ENCODE results near the gene ADARB2.

Gene ADARB2

DNA sequence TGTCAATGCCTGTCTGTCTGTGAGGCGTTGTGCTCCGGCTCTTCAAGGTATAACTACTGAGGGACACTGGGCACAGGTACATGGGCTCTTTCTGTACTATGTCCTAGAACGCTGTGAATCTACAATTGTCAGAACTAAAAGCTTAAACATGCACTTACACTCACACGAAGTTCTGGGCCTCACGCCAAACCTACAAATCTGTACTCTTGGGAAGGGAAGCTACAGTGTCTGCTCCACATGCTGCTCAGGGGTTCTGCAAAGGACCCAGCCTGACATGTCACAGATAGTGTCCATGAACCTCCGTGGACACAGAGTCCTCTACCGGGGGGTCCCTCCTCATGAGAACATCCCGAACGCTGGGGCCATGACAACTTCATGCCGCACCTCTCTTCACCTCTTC lies 412.4 kb downstream of the ADARB2 start:
- Mint-ChIP-seq H3K4me1 (ENCODE audit: low read depth) (no peaks in the 10 kb centered on the region), H3K4me3 (no peak overlapping the region), H3K9me3 (peaks cover 5% of the 10 kb centered on the region), H3K27me3 (peaks cover 26% of the 10 kb centered on the region), H3K27ac (no peak overlapping the region), H3K36me3 (ENCODE audit: low read depth) (no peaks in the 10 kb centered on the region)

DNA sequence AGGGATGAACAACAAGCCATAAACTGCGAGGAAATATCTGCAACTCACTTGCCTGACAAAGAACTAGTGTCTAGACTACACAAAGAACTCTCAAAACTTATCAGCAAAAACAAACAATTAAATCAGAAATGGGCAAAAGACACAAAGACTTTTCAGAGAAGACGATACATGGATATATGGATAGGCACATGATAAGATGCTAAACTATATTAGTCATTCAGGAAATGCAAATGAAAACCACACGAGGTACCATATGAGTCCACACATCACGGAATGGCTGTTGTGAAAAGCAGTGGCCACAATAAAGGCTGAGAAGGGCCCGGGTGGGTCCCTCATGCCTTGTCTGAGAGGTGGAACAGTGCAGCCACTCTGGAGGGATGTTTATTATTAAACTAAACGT lies 413.4 kb downstream of the ADARB2 start:
- H3K4me3 Mint-ChIP-seq, result no peak overlapping the region
- H3K36me3 Mint-ChIP-seq (ENCODE audit: low read depth), result no peaks in the 10 kb centered on the region
- H3K27me3 Mint-ChIP-seq, result peaks cover 28% of the 10 kb centered on the region
- no peak overlapping the region for H3K27ac Mint-ChIP-seq
- H3K9me3 Mint-ChIP-seq, result peaks cover 5% of the 10 kb centered on the region
- H3K4me1 Mint-ChIP-seq (ENCODE audit: low read depth), result no peaks in the 10 kb centered on the region

DNA sequence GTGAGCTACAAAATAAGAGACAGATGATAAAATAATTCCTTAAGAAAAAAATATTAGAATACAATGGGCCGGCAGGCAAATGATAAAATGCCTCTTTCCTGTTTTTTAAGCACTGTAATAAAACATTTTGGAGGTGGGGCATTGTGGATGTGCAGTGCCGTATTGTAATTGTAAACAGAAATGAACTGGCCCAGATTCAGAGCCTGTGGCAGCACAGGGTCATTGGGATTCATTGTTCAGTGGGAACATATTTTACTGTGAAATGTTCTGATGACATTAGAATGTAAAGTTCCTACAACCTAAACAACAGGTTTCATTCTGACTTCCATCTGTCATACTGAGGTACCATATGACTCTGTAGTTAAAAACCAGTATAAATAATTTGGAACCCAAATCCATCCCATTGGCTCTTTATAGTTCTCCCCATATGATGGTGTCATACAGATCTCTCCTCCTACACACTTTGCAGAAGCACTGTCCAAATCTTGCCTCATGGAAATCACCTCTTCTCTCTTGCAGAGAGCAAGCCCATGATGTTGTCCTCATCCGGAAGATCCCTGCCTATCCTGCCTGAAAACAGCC lies 416.5 kb downstream of the ADARB2 start:
- H3K27me3 Mint-ChIP-seq, result peaks cover 28% of the 10 kb centered on the region

DNA sequence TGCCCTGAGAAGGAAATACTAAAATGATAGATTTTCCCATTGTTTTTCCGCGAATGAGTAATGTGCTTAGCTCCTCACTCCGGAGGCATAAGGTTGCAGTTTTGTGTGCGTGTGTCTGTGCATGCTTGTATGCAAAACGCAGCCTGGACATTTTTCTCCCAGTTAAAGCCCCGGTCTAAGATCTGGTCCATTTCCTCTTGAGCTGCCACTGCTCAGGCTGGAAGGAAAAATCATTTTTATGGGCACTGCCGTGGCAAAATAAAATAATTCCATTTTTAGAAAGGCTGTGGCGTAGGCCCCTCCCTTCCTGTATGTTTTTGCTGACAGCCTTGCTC lies 420.5 kb downstream of the ADARB2 start:
- Mint-ChIP-seq H3K36me3 (ENCODE audit: low read depth) (no peaks in the 10 kb centered on the region), H3K4me1 (ENCODE audit: low read depth) (no peaks in the 10 kb centered on the region), H3K4me3 (no peak overlapping the region), H3K27me3 (peaks cover 8% of the 10 kb centered on the region), H3K27ac (no peak overlapping the region), H3K9me3 (no peaks in the 10 kb centered on the region)

More for the DNA sequence above, 416.5 kb downstream of the ADARB2 start:
- Mint-ChIP-seq H3K27ac (no peak overlapping the region), H3K9me3 (no peaks in the 10 kb centered on the region), H3K4me3 (no peak overlapping the region), H3K36me3 (ENCODE audit: low read depth) (no peaks in the 10 kb centered on the region), H3K4me1 (ENCODE audit: low read depth) (no peaks in the 10 kb centered on the region)

DNA sequence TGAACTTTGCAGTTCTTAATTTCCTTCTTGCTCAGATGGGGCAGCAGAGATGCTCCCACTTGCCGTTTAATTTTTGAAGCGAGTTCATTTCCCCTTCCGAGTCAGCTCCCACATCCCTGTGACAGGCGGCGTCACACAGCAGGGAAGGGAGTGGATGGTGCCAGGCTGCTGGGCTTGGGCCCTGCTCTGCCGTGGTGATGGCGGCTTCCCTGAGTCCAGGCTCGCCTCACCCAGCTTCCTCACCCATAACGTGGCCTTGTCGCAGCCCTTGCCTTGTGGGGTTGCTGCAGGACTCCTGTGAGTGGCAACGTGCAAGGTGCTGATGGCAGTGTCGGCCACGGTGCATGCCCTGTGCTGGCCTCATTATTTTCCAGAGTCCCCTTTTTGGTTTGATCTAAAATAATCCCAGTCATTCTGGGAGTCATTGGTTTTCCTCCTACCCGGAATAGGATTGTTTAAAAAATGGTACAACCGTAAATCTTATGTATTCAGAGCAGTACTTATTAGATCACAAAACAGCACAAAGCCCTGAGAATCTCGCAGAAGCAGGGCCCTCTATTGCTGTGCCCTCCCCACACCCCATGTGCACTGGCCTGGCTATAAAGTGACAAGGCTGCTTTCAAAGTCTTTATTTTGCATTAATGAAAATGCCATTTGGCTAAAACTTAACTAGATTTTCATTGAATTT lies 421.1 kb downstream of the ADARB2 start:
- Mint-ChIP-seq H3K4me1 (ENCODE audit: low read depth) (no peaks in the 10 kb centered on the region), H3K4me3 (no peak overlapping the region), H3K9me3 (no peaks in the 10 kb centered on the region), H3K27me3 (peaks cover 8% of the 10 kb centered on the region), H3K27ac (no peak overlapping the region), H3K36me3 (ENCODE audit: low read depth) (no peaks in the 10 kb centered on the region)

DNA sequence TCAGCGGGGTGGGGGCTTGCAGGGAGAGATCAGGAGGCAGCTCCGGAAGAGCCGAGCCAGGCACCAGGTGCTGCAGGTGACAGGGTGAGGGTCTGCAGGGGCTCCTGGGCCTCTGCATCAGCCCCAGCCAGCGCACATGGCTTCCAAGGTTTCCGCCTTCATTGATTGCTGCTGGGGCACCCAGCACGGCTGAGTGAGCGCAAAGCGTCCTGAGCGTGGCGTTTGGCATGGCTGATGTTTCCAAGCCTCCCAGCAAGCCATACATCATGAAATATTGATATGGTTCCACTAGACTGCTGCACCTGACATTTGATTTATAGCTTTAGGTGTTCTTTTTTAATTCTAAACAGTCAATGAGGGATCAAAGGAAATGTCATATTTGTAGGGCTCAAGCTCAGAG lies 422.1 kb downstream of the ADARB2 start:
- no peak overlapping the region for H3K27ac Mint-ChIP-seq
- no peaks in the 10 kb centered on the region for H3K4me1 Mint-ChIP-seq (ENCODE audit: low read depth)
- no peak overlapping the region for H3K4me3 Mint-ChIP-seq
- H3K36me3 Mint-ChIP-seq (ENCODE audit: low read depth), result no peaks in the 10 kb centered on the region
- no peaks in the 10 kb centered on the region for H3K9me3 Mint-ChIP-seq
- peaks cover 4% of the 10 kb centered on the region for H3K27me3 Mint-ChIP-seq

DNA sequence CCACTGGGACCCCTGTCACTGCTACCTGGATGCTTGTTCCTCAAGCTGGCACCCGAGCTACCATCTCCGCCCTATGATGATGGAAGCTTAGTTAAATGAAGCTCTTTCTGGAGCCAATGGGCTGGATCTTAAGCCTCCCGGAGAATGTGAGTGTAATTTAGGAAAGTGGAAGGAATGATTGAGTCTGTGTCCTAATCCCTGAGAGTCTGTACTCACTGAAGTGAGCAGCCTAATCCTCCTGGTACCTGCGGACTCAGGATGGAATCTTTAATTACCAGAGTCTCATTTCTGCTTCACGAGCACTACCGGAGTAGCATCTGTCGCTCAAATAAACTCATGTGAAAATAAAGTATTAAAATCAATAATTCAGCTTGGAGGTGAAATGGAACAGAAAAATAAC lies 425.6 kb downstream of the ADARB2 start:
- H3K9me3 Mint-ChIP-seq, result no peaks in the 10 kb centered on the region
- H3K27ac Mint-ChIP-seq, result no peak overlapping the region
- no peaks in the 10 kb centered on the region for H3K36me3 Mint-ChIP-seq (ENCODE audit: low read depth)
- H3K27me3 Mint-ChIP-seq, result peaks cover 4% of the 10 kb centered on the region
- no peak overlapping the region for H3K4me3 Mint-ChIP-seq
- no peaks in the 10 kb centered on the region for H3K4me1 Mint-ChIP-seq (ENCODE audit: low read depth)

DNA sequence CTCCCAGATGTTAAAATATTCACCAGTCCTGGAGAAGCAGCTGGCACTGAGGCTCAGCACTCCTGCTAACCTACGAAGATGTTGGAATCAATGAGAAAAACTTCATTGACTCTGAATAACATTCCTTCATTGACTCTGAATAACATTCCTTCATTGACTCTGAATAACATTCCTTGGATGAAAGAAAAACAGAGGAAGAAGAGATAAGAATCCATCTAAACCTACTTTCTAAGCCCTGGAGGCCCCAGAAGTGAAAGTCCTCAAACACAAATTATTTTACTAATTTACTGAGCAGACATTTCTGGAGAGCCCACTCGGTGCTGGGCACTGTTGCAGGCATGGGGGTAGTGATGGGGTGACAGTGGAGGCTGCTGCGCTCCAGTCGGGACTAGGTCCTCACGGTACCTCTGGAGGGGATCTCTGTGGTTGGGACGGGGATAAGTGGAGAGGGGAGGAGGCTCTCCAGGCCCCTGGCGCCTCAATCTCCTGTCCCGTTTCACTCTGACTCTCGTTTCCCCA lies 427.0 kb downstream of the ADARB2 start:
- Mint-ChIP-seq H3K27ac (no peak overlapping the region), H3K27me3 (peaks cover 4% of the 10 kb centered on the region), H3K4me3 (no peak overlapping the region), H3K9me3 (no peaks in the 10 kb centered on the region), H3K36me3 (ENCODE audit: low read depth) (no peaks in the 10 kb centered on the region), H3K4me1 (ENCODE audit: low read depth) (no peaks in the 10 kb centered on the region)

DNA sequence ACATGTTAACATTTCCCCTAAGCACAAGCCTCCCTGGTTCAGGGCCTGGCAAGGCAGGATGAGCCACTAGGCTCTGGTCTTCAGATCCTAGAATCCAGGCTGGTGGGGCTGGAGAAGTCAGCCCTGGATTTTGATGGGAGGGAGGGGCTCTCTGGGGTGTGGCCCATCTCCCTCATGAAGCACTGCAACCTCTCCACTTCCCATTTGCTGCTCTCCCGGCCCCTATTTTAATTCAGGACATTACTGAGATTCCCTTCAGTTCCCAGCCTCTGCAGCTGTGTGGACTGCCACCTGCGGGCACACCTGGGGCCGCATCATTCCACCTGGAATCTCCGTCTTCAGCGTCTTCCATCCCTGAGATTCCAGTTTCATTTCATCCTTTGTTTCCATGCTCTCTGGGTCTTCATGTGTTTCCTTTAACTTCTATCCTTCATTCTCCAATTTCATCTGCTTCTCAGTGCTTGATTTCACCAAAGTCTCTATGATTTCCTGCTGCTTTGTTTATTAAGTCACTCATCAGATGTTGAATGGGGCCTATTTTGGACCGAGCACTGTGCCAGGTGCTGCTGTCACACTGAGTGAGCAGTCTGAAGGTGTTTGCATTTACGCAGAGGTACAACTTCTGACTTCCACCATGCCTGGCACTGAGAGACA lies 427.6 kb downstream of the ADARB2 start:
- H3K27ac Mint-ChIP-seq, result no peak overlapping the region
- no peaks in the 10 kb centered on the region for H3K9me3 Mint-ChIP-seq
- no peaks in the 10 kb centered on the region for H3K4me1 Mint-ChIP-seq (ENCODE audit: low read depth)
- peaks cover 4% of the 10 kb centered on the region for H3K27me3 Mint-ChIP-seq
- no peak overlapping the region for H3K4me3 Mint-ChIP-seq
- H3K36me3 Mint-ChIP-seq (ENCODE audit: low read depth), result no peaks in the 10 kb centered on the region

DNA sequence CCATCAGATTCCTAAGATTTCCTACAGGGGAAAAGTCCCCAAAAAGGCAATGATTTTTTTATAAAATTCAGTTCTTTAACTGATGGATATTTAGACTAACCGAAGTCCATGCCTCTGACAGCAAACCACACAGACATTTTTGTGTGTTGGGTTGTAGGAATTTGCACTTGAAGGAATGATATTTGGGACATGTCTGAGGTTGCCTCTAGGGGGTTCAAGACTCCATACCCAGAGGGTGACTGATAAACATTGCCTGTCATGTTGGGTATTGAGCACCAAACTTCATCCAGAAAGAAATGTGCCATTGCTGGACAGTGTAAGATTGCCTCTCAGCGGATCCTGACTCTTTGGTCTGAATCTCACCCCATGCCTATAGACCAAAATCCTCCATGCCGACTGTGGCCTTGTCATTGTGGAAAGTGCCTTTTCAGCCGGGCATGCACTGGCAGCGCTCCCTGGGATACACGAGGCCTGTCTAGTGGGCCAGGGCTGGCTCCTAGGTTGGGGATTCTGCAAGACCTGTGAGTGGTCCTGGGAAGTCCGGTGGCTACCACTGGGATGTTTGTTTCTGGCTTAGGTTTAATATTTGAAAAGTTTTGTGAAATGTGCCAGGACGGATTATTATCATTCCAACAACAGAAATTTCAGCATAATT lies 428.2 kb downstream of the ADARB2 start:
- Mint-ChIP-seq H3K9me3 (no peaks in the 10 kb centered on the region), H3K4me3 (no peak overlapping the region), H3K27ac (no peak overlapping the region), H3K27me3 (peaks cover 4% of the 10 kb centered on the region), H3K4me1 (ENCODE audit: low read depth) (no peaks in the 10 kb centered on the region), H3K36me3 (ENCODE audit: low read depth) (no peaks in the 10 kb centered on the region)

DNA sequence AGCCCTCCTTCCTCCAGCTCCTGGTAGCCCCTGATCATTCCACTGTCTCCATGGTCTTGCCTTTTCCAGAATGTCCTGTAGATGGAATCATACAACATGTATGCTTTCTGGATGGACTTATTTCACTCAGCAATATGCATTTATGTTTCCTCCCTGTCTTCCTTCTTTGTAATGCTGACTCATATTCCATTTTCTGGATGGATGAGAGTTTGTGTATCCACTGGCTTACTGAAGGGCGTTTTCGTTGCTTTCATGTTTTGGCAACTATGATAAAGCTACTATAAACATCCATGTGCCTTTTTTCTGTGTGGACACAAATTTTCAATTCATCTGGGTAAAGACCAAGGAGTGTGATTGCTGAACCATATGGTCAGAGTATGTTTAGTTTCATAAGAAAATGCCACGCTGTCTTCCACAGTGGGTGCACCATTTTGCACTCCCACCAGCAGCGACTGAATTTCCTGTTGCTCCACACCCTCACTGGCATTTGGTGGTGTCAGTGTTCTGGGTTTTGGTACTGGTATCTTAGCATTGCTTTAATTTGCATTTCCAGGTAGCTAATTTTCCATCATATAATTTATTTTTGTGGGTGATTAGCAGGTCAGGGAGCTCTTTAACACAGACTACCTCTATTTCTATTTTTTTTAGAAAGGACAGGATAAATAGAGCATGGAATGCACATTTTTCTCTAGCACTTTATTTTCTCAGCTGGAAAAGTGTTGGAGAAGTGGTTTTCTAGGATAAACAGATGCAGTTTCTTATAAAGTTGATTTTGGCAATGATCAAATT lies 429.0 kb downstream of the ADARB2 start:
- no peaks in the 10 kb centered on the region for H3K9me3 Mint-ChIP-seq
- no peaks in the 10 kb centered on the region for H3K4me1 Mint-ChIP-seq (ENCODE audit: low read depth)
- H3K27me3 Mint-ChIP-seq, result peaks cover 4% of the 10 kb centered on the region
- H3K36me3 Mint-ChIP-seq (ENCODE audit: low read depth), result no peaks in the 10 kb centered on the region
- no peak overlapping the region for H3K27ac Mint-ChIP-seq
- no peak overlapping the region for H3K4me3 Mint-ChIP-seq

DNA sequence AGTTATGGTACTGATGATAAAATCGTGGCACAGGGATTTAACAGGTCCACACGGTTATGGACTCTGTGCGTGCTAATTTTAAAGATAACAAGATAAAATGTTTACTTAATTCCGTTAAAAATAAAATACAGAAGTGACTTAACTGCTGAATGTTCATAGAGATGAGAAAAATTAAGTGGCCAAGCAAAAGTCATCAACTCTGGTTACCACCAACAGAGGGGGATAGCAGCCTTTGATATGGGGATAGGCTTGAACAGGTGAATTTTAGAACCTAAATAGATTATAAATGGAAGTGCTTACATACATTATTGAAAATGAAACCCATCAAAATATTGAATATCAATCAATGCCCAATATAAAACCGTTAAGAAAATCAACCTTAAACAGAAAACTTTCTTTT lies 436.2 kb downstream of the ADARB2 start:
- H3K36me3 Mint-ChIP-seq (ENCODE audit: low read depth), result no peaks in the 10 kb centered on the region
- H3K4me1 Mint-ChIP-seq (ENCODE audit: low read depth), result no peaks in the 10 kb centered on the region
- no peak overlapping the region for H3K27ac Mint-ChIP-seq
- peaks cover 30% of the 10 kb centered on the region for H3K27me3 Mint-ChIP-seq
- no peak overlapping the region for H3K4me3 Mint-ChIP-seq
- no peaks in the 10 kb centered on the region for H3K9me3 Mint-ChIP-seq

DNA sequence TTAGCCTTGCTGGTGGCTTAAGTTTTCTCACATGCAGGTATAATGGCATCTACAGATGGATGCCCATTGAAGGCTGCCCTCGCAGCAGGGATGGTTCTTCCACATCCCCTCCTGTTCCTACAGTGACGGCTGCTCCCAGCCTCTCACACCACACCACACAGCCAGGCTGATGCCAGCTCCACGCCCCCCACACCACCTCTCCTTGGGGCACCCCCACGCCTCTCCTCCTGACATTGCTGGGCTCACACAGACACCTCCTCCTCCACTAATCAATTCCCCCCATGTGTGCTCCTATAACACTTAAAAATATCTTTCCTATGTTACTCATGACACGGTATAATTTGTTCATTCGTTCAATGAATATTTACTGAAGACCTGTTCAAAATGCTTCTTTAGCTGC lies 437.1 kb downstream of the ADARB2 start:
- no peaks in the 10 kb centered on the region for H3K4me1 Mint-ChIP-seq (ENCODE audit: low read depth)
- H3K27me3 Mint-ChIP-seq, result peaks cover 30% of the 10 kb centered on the region
- no peak overlapping the region for H3K4me3 Mint-ChIP-seq
- H3K36me3 Mint-ChIP-seq (ENCODE audit: low read depth), result no peaks in the 10 kb centered on the region
- no peak overlapping the region for H3K27ac Mint-ChIP-seq
- no peaks in the 10 kb centered on the region for H3K9me3 Mint-ChIP-seq

DNA sequence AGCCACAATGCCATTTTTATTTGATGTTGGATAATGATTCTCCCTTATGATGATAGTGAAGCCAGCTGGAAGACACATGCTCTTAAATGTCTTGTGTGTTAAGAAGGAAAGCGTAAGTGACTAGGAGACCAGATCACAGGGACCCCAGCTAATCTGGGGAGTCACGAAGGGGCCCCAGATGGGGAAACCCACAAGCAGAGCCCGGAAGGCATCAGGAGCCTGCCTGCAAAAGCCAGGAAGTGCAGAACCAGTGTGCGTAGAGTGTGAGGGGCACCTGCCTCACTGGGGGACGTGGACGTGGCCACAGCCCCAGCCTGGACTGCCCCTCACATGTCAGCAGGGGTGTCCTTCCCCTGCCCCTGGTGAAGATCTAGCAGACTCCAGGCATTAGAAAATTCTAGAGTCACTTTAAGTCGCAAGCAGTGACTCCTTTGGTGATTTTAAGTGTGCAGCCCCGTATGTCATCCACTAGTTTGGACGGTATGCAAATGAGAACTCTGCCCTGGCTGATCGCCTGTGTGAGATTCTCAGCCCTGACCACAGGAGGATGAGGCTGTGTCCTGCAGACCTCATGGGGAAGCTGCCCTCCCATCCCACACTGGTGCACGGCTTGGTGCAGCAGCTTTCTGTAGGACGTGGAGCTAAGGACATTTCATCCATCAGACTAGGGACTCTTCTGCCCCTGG lies 438.1 kb downstream of the ADARB2 start:
- no peak overlapping the region for H3K4me3 Mint-ChIP-seq
- H3K36me3 Mint-ChIP-seq (ENCODE audit: low read depth), result no peaks in the 10 kb centered on the region
- H3K4me1 Mint-ChIP-seq (ENCODE audit: low read depth), result no peaks in the 10 kb centered on the region
- peaks cover 34% of the 10 kb centered on the region for H3K27me3 Mint-ChIP-seq
- H3K9me3 Mint-ChIP-seq, result no peaks in the 10 kb centered on the region
- H3K27ac Mint-ChIP-seq, result no peak overlapping the region
